H1 (cell line): Measurements from ENCODE around the gene IFI27L1. TPM values are rescaled to one million over a fixed set of nuclear protein-coding genes. Genes with fewer than 3 reads are reported as not detected.

Source experiments
- HDAC2 ChIP-seq, 2 experiments: fragments of 300-600 bp in 1 of 2; sonication (generic) in 1 of 2; IDR thresholded peaks; 2 replicates each; pipeline ENCODE4 v1.6.1; 2011 to 2012; ENCODE audit warnings: low read depth in 2 of 2, low read length in 2 of 2, mild to moderate bottlenecking in 2 of 2, moderate library complexity in 2 of 2, borderline replicate concordance in 1 of 2, inconsistent platforms in 1 of 2
- JUN ChIP-seq: IDR thresholded peaks from 2 replicates; pipeline ENCODE4 v1.6.1; 2011; ENCODE audit warnings: low read depth, mild to moderate bottlenecking, improper control_type of control experiment, low read length
- MAFK ChIP-seq: IDR thresholded peaks from 2 replicates; pipeline ENCODE4 v1.6.1; 2012; ENCODE audit warnings: low read depth, mild to moderate bottlenecking, improper control_type of control experiment, low read length
- NANOG ChIP-seq: IDR thresholded peaks from 2 replicates; pipeline ENCODE4 v1.6.1; 2011; ENCODE audit warnings: low read length, low read depth, mild to moderate bottlenecking, inconsistent platforms; ENCODE audit not compliant: insufficient read depth, poor library complexity, severe bottlenecking
- SP4 ChIP-seq: IDR thresholded peaks from 2 replicates; pipeline ENCODE4 v1.6.1; 2012; ENCODE audit warnings: low read length, inconsistent platforms
- polyA plus RNA-seq, 7 experiments: library from polyadenylated mRNA; depleted of rRNA in 3 of 7; stranded (reverse) in 5 of 7; unstranded in 2 of 7; fragments of >200 nt in 5 of 7; fragments of 200-250 nt in 2 of 7; gene quantifications; 1 replicate in 5 of 7; 2 replicates in 1 of 7; 4 replicates in 1 of 7; pipeline versions ENCODE4 v1.2.1 to v1.2.3, GENCODE V29; 2011 to 2013; ENCODE audit warnings: missing spikeins in 2 of 7, mixed read lengths in 2 of 7
- total RNA-seq: library from RNA; stranded (reverse); fragmentation: NEBNext Ultra II Directional; extraction: Animal tissue kit (Norgen Biotek cat#: 25700); gene quantifications from 2 replicates; pipeline ENCODE4 v1.2.1, GENCODE V29; 2021

Gene IFI27L1
- total and polyA plus RNA-seq, 2 of the 8 experiments (the other 6 are each of a cell fraction or from before 2014, with no cell fraction given), result 21.2 to 30.5 TPM

GRCh38 chr14:94077111-94077821 lies 3.8 kb upstream of the IFI27L1 start (continued):
- no peak for TF ChIP-seq HDAC2 (IDR thresholded peaks at IDR 0.05; ENCODE audit: borderline replicate concordance in 1 of 2, low read depth in 2 of 2, low read length in 2 of 2)
- TF ChIP-seq NANOG, result no peak
- no peak for TF ChIP-seq SP4
- no peak for TF ChIP-seq MAFK
- TF ChIP-seq JUN, result no peak
